22Rv1 (cell line): ENCODE data around the gene ARHGAP6.

ENCODE experiments used
- ZFX ChIP-seq: fragments of 450-650 bp; IDR thresholded peaks from 2 replicates; pipeline ENCODE4 v1.6.1; 2017; ENCODE audit warnings: antibody characterized with exemption, borderline replicate concordance
- TF ChIP-seq, protein P1 (sequence below): fragments of 450-650 bp; IDR thresholded peaks from 2 replicates; pipeline ENCODE4 v1.5.1; 2017; ENCODE audit warnings: mild to moderate bottlenecking

GRCh38 chrX:11430271-11430670 is 235.4 kb downstream of the ARHGAP6 start:
- TF ChIP-seq, protein P1, sequence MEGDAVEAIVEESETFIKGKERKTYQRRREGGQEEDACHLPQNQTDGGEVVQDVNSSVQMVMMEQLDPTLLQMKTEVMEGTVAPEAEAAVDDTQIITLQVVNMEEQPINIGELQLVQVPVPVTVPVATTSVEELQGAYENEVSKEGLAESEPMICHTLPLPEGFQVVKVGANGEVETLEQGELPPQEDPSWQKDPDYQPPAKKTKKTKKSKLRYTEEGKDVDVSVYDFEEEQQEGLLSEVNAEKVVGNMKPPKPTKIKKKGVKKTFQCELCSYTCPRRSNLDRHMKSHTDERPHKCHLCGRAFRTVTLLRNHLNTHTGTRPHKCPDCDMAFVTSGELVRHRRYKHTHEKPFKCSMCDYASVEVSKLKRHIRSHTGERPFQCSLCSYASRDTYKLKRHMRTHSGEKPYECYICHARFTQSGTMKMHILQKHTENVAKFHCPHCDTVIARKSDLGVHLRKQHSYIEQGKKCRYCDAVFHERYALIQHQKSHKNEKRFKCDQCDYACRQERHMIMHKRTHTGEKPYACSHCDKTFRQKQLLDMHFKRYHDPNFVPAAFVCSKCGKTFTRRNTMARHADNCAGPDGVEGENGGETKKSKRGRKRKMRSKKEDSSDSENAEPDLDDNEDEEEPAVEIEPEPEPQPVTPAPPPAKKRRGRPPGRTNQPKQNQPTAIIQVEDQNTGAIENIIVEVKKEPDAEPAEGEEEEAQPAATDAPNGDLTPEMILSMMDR, result no peak
- TF ChIP-seq ZFX, result no peak
